ENCODE results near the gene AMOTL2. TPM values are rescaled to one million over a fixed set of nuclear protein-coding genes. Genes with fewer than 3 reads are reported as not detected.
A peak's percentile ranks its signal among the peaks of the same experiment; 100 is the strongest.

Gene AMOTL2
- polyA plus RNA-seq (2013, experiment 1 of 2), result 16.1 TPM
- 15.4 TPM for polyA plus RNA-seq (2013, experiment 2 of 2)

DNA sequence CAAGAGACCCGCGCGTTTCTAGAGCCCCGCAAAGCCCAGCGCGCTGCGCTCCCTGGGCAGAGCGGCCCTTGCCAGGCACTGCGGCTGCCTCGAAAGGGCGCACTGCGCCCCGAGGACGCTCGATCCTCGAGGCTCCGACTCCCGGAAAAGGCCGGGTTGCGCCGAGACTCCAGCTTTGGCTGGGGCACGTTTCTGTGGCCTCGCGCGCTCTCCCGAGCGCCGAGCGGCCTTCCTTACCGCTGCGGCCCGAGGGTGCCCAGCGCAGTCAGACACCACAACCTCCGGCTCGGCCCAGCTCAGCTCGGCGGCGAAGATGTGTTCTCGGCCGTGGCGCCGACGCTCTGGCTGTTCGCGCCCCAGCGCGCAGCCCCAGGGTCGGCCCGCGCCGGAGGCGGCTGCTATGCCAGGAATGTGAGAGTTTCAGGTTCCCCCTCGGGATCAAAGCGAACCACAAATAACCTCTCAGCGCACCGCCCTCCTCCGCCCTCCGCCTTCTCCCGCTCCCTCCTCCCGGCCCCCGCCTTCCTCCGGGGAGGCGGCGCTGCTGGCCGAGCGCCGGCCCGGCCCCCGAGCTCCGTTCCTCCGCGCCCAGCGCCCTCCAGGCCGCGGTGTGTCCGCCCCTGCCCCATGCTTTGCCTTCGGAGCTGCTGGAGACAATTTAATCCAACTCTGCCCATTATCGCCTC is at the start of gene AMOTL2:
AMOTL2 (minus strand) TSS at position 343 of the 686 bp plus-strand sequence. CDS start 3,014 bp downstream, outside the sequence.
- H2AK5ac ChIP-seq (ENCODE audit: low read length, severe bottlenecking), result peak within 1 kb of the TSS; percentile 97
- H3K4me2 ChIP-seq (ENCODE audit: low read length, poor library complexity, severe bottlenecking), result peak within 1 kb of the TSS; percentile 88
- peak within 1 kb of the TSS; percentile 85 to 98 for H2BK12ac ChIP-seq (ENCODE audit: low read length in 2 of 2)
- H2BK15ac ChIP-seq (ENCODE audit: low read depth, poor library complexity, severe bottlenecking), result peak within 1 kb of the TSS; percentile 93
- H3K9ac ChIP-seq (ENCODE audit: low read length), result peak within 1 kb of the TSS; percentile 99
- H2AFZ ChIP-seq (ENCODE audit: low read depth, low read length), result peak within 1 kb of the TSS; percentile 92
- H3K9me3 ChIP-seq (ENCODE audit: control insufficient read depth, low read length), result no peaks in the 10 kb centered on the region
- peak within 1 kb of the TSS; percentile 95 for H4K8ac ChIP-seq (ENCODE audit: low read length)
- peak within 1 kb of the TSS; percentile 94 to 99 for H3K18ac ChIP-seq (ENCODE audit: low read depth in 1 of 2, low read length in 2 of 2)
- H3K27me3 ChIP-seq (ENCODE audit: control insufficient read depth in 1 of 2, insufficient read depth in 1 of 2, low read length in 2 of 2), result peaks cover 0 to 11% of the 10 kb centered on the region in 2 experiments
- H3K14ac ChIP-seq (ENCODE audit: low read length in 2 of 2), result peak within 1 kb of the TSS in 1 of 2 experiments; percentile 82
- H4K91ac ChIP-seq (ENCODE audit: low read length), result peak within 1 kb of the TSS; percentile 88
- WGBS, result 0% methylated on average over 60 of the region's 78 CpGs
- H3K36me3 ChIP-seq (ENCODE audit: control insufficient read depth in 1 of 2, insufficient read depth in 2 of 2, low read depth in 1 of 2, low read length in 2 of 2), result peaks cover 18 to 27% of the 10 kb centered on the region in 2 experiments
- H3K4me3 ChIP-seq (ENCODE audit: insufficient read depth in 1 of 2, low read depth in 1 of 2, low read length in 2 of 2), result peak within 1 kb of the TSS; percentile 83 to 84
- peak within 1 kb of the TSS; percentile 99 for H2BK5ac ChIP-seq (ENCODE audit: low read depth, low read length, poor library complexity, severe bottlenecking)
- peak within 1 kb of the TSS; percentile 87 to 89 for H3K4ac ChIP-seq (ENCODE audit: low read depth in 1 of 2, low read length in 2 of 2)
- DNase-seq, result peak; percentile 93
- peaks cover 35% of the 10 kb centered on the region for H3K4me1 ChIP-seq (ENCODE audit: control insufficient read depth, insufficient read depth, low read depth, low read length)
- H3K27ac ChIP-seq (ENCODE audit: low read length, poor library complexity, severe bottlenecking), result peak within 1 kb of the TSS; percentile 98
- peak within 1 kb of the TSS; percentile 53 to 91 for H3K23ac ChIP-seq (ENCODE audit: low read length in 2 of 2)
- peak within 1 kb of the TSS; percentile 80 for H2BK120ac ChIP-seq (ENCODE audit: low read depth, low read length)
- peaks cover 5% of the 10 kb centered on the region for H3K79me1 ChIP-seq (replicated peaks; ENCODE audit: low read length, poor library complexity, severe bottlenecking)

DNA sequence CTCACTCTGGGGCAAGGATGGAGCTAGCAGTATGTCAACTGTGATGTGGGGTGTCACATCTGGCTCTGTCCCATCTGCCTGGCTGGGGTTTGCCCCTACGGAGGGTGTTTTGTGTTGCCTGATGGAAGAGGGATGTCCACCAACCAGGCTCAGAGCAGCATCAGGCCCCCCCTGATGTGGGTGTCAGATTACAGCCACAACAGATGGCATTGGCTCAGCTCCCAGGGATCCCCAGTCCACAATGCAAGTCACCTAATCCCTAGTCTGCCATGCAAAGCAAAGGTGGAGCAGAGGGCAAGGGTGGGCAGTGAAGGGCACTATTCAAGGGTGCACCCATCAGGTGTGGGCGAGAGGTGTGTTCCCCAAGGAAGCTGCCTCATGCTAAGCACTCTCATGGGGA is 48.9 kb upstream of the AMOTL2 start:
- 60% methylated on average over 2 of the region's 2 CpGs for WGBS
- Histone ChIP-seq H3K36me3 (ENCODE audit: control insufficient read depth in 1 of 2, insufficient read depth in 2 of 2, low read depth in 1 of 2, low read length in 2 of 2) (no peaks in the 10 kb centered on the region), H4K91ac (ENCODE audit: low read length) (no peak overlapping the region), H2BK12ac (ENCODE audit: low read length in 2 of 2) (no peak overlapping the region), H3K14ac (ENCODE audit: low read length in 2 of 2) (no peak overlapping the region), H3K9ac (ENCODE audit: low read length) (no peak overlapping the region), H3K27me3 (ENCODE audit: control insufficient read depth in 1 of 2, insufficient read depth in 1 of 2, low read length in 2 of 2) (no peaks in the 10 kb centered on the region), H3K27ac (ENCODE audit: low read length, poor library complexity, severe bottlenecking) (no peak overlapping the region), H3K4me1 (ENCODE audit: control insufficient read depth, insufficient read depth, low read depth, low read length) (peaks cover 19% of the 10 kb centered on the region), H3K4ac (ENCODE audit: low read depth in 1 of 2, low read length in 2 of 2) (no peak overlapping the region), H3K79me1 (replicated peaks; ENCODE audit: low read length, poor library complexity, severe bottlenecking) (no peaks in the 10 kb centered on the region), H3K4me2 (ENCODE audit: low read length, poor library complexity, severe bottlenecking) (no peak overlapping the region), H2AK5ac (ENCODE audit: low read length, severe bottlenecking) (no peak overlapping the region), H3K23ac (ENCODE audit: low read length in 2 of 2) (no peak overlapping the region), H3K18ac (ENCODE audit: low read depth in 1 of 2, low read length in 2 of 2) (no peak overlapping the region), H2BK120ac (ENCODE audit: low read depth, low read length) (no peak overlapping the region), H3K9me3 (ENCODE audit: control insufficient read depth, low read length) (no peaks in the 10 kb centered on the region), H2AFZ (ENCODE audit: low read depth, low read length) (no peak overlapping the region), H2BK15ac (ENCODE audit: low read depth, poor library complexity, severe bottlenecking) (no peak overlapping the region), H2BK5ac (ENCODE audit: low read depth, low read length, poor library complexity, severe bottlenecking) (no peak overlapping the region), H3K4me3 (ENCODE audit: insufficient read depth in 1 of 2, low read depth in 1 of 2, low read length in 2 of 2) (no peak overlapping the region), H4K8ac (ENCODE audit: low read length) (no peak overlapping the region)
- DNase-seq, result no peak

DNA sequence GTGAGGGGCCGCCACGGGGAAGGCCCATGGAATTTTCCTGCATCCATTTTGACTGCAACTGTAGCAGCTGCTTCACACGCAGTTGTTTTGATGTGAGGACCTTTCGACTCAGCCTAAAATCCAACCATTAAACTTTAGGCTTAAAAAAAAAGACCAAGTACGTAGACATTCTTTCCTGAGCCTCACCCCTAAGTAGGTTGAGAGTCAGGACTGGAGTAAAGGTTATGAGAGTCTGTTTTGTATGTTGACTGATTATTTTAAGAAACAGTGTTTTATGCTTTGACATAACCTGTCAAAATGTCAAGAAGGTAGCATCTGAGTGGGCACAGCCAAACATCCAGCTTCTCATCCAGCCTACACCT is 45.7 kb upstream of the AMOTL2 start:
- no peak overlapping the region for H4K91ac ChIP-seq (ENCODE audit: low read length)
- H3K27me3 ChIP-seq (ENCODE audit: control insufficient read depth in 1 of 2, insufficient read depth in 1 of 2, low read length in 2 of 2), result no peaks in the 10 kb centered on the region
- no peak overlapping the region for H2BK5ac ChIP-seq (ENCODE audit: low read depth, low read length, poor library complexity, severe bottlenecking)
- no peak overlapping the region for H3K18ac ChIP-seq (ENCODE audit: low read depth in 1 of 2, low read length in 2 of 2)
- H3K4me1 ChIP-seq (ENCODE audit: control insufficient read depth, insufficient read depth, low read depth, low read length), result peaks cover 4% of the 10 kb centered on the region
- no peak overlapping the region for H3K23ac ChIP-seq (ENCODE audit: low read length in 2 of 2)
- no peak overlapping the region for H3K14ac ChIP-seq (ENCODE audit: low read length in 2 of 2)
- 74% methylated on average over 4 of the region's 5 CpGs for WGBS
- no peak overlapping the region for H2AFZ ChIP-seq (ENCODE audit: low read depth, low read length)
- H2BK12ac ChIP-seq (ENCODE audit: low read length in 2 of 2), result no peak overlapping the region
- H3K4me3 ChIP-seq (ENCODE audit: insufficient read depth in 1 of 2, low read depth in 1 of 2, low read length in 2 of 2), result no peak overlapping the region
- H3K9ac ChIP-seq (ENCODE audit: low read length), result no peak overlapping the region
- no peak overlapping the region for H3K27ac ChIP-seq (ENCODE audit: low read length, poor library complexity, severe bottlenecking)
- H3K9me3 ChIP-seq (ENCODE audit: control insufficient read depth, low read length), result no peaks in the 10 kb centered on the region
- no peak overlapping the region for H3K4me2 ChIP-seq (ENCODE audit: low read length, poor library complexity, severe bottlenecking)
- no peak overlapping the region for H2AK5ac ChIP-seq (ENCODE audit: low read length, severe bottlenecking)
- H2BK120ac ChIP-seq (ENCODE audit: low read depth, low read length), result no peak overlapping the region
- H3K79me1 ChIP-seq (replicated peaks; ENCODE audit: low read length, poor library complexity, severe bottlenecking), result no peaks in the 10 kb centered on the region
- no peak overlapping the region for H3K4ac ChIP-seq (ENCODE audit: low read depth in 1 of 2, low read length in 2 of 2)
- no peak overlapping the region for H2BK15ac ChIP-seq (ENCODE audit: low read depth, poor library complexity, severe bottlenecking)
- DNase-seq, result no peak
- H3K36me3 ChIP-seq (ENCODE audit: control insufficient read depth in 1 of 2, insufficient read depth in 2 of 2, low read depth in 1 of 2, low read length in 2 of 2), result no peaks in the 10 kb centered on the region
- no peak overlapping the region for H4K8ac ChIP-seq (ENCODE audit: low read length)

DNA sequence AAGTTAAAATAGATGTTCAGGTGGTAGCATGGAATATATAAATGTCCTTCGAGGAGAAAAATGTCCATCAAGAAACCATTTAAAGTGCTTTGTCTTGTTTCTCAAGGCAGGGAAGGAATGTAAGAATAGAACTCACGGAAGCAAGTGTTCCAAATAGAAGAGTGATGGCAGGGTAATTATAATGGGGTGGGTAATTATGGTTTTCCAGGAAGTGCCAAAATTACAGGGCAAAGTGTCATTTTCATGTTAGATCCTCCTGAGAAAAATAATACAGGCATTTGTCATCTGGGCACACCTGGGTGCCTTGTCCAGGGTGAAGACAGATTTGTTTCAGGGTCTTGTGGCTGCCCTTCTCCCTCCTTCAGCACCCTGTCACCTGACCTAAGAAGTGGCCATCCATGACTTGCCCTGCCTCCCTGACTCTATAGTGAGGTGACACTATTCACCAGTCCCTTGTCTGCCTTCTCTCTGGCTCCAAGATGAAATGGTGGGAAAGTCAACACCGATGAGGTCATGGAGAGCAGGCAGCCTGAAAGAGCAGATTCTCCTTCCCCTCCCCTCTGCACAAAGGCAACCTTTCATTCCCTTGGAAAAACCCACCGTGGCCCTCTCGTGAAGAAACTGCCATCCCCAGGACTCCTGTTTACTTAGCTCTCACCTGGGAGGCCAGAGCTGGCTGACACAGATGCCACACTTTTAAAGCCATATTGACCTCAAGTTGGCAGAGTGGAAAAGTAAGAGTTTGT is 45.1 kb upstream of the AMOTL2 start:
- no peak overlapping the region for H3K27ac ChIP-seq (ENCODE audit: low read length, poor library complexity, severe bottlenecking)
- no peak overlapping the region for H2AFZ ChIP-seq (ENCODE audit: low read depth, low read length)
- H3K4me1 ChIP-seq (ENCODE audit: control insufficient read depth, insufficient read depth, low read depth, low read length), result peaks cover 4% of the 10 kb centered on the region
- no peak overlapping the region for H4K91ac ChIP-seq (ENCODE audit: low read length)
- no peak overlapping the region for H3K4ac ChIP-seq (ENCODE audit: low read depth in 1 of 2, low read length in 2 of 2)
- no peak overlapping the region for H4K8ac ChIP-seq (ENCODE audit: low read length)
- no peak overlapping the region for H2BK15ac ChIP-seq (ENCODE audit: low read depth, poor library complexity, severe bottlenecking)
- no peak overlapping the region for H2AK5ac ChIP-seq (ENCODE audit: low read length, severe bottlenecking)
- no peak overlapping the region for H3K9ac ChIP-seq (ENCODE audit: low read length)
- H2BK12ac ChIP-seq (ENCODE audit: low read length in 2 of 2), result no peak overlapping the region
- H3K27me3 ChIP-seq (ENCODE audit: control insufficient read depth in 1 of 2, insufficient read depth in 1 of 2, low read length in 2 of 2), result no peaks in the 10 kb centered on the region
- H3K4me2 ChIP-seq (ENCODE audit: low read length, poor library complexity, severe bottlenecking), result no peak overlapping the region
- DNase-seq, result no peak
- H3K4me3 ChIP-seq (ENCODE audit: insufficient read depth in 1 of 2, low read depth in 1 of 2, low read length in 2 of 2), result no peak overlapping the region
- no peaks in the 10 kb centered on the region for H3K79me1 ChIP-seq (replicated peaks; ENCODE audit: low read length, poor library complexity, severe bottlenecking)
- H2BK5ac ChIP-seq (ENCODE audit: low read depth, low read length, poor library complexity, severe bottlenecking), result no peak overlapping the region
- no peak overlapping the region for H3K18ac ChIP-seq (ENCODE audit: low read depth in 1 of 2, low read length in 2 of 2)
- H3K23ac ChIP-seq (ENCODE audit: low read length in 2 of 2), result no peak overlapping the region
- no peaks in the 10 kb centered on the region for H3K36me3 ChIP-seq (ENCODE audit: control insufficient read depth in 1 of 2, insufficient read depth in 2 of 2, low read depth in 1 of 2, low read length in 2 of 2)
- 85% methylated on average over 5 of the region's 5 CpGs for WGBS
- H3K14ac ChIP-seq (ENCODE audit: low read length in 2 of 2), result no peak overlapping the region
- no peak overlapping the region for H2BK120ac ChIP-seq (ENCODE audit: low read depth, low read length)
- no peaks in the 10 kb centered on the region for H3K9me3 ChIP-seq (ENCODE audit: control insufficient read depth, low read length)
